HG03469 (cell line): Measurements from ENCODE around the gene BIRC5.
"Not testable (repeated sequence)": the region's sequence is repeated elsewhere in the genome, so short reads cannot be mapped to it uniquely, and the experiment has no call there.

Experiments used
- ATAC-seq: cut with Tn5 transposase; IDR thresholded peaks from one replicate; pipeline ENCODE4 v1.9.1; 2021; ENCODE audit warnings: mild to moderate bottlenecking, moderate library complexity, moderate number of reproducible peaks; ENCODE audit not compliant: unreplicated experiment

BIRC5 gene

GRCh38 chr17:78238823-78239488 lies 24.9 kb downstream of the BIRC5 start:
- no peak for ATAC-seq

- no peak for ATAC-seq
Observed at GRCh38 chr17:78239489-78239931, 25.5 kb downstream of the BIRC5 start.

GRCh38 chr17:78240012-78240655 lies 26.1 kb downstream of the BIRC5 start:
- no peak for ATAC-seq

- ATAC-seq = no peak
Observed at GRCh38 chr17:78240839-78241238, 26.8 kb downstream of the BIRC5 start.

- no peak for ATAC-seq
Observed at GRCh38 chr17:78241277-78242023, 27.4 kb downstream of the BIRC5 start.

GRCh38 chr17:78242024-78242742 lies 28.1 kb downstream of the BIRC5 start:
- no peak for ATAC-seq

GRCh38 chr17:78247304-78247703 lies 33.3 kb downstream of the BIRC5 start:
- ATAC-seq = no peak

GRCh38 chr17:78248051-78248914 lies 34.2 kb downstream of the BIRC5 start:
- no peak for ATAC-seq

GRCh38 chr17:78249074-78249817 lies 35.2 kb downstream of the BIRC5 start:
- ATAC-seq = no peak

- no peak for ATAC-seq
Observed at GRCh38 chr17:78249818-78250806, 36.1 kb downstream of the BIRC5 start.

- ATAC-seq = no peak
Observed at GRCh38 chr17:78250891-78251772, 37.1 kb downstream of the BIRC5 start.

GRCh38 chr17:78251773-78252103 lies 37.7 kb downstream of the BIRC5 start:
- no peak for ATAC-seq

GRCh38 chr17:78252111-78252634 lies 38.1 kb downstream of the BIRC5 start:
- no peak for ATAC-seq

GRCh38 chr17:78252701-78253635 lies 38.9 kb downstream of the BIRC5 start:
- ATAC-seq = no peak

- ATAC-seq = not testable (repeated sequence)
Observed at GRCh38 chr17:78253636-78253945, 39.5 kb downstream of the BIRC5 start.

GRCh38 chr17:78253946-78254672 lies 40.1 kb downstream of the BIRC5 start:
- ATAC-seq = no peak
